ENCODE results near the gene GGT6. TPM values are rescaled to one million over a fixed set of nuclear protein-coding genes. Genes with fewer than 3 reads are reported as not detected.

The GGT6 gene
- total RNA-seq, 1 donor from 2014 or later, result not detected

DNA sequence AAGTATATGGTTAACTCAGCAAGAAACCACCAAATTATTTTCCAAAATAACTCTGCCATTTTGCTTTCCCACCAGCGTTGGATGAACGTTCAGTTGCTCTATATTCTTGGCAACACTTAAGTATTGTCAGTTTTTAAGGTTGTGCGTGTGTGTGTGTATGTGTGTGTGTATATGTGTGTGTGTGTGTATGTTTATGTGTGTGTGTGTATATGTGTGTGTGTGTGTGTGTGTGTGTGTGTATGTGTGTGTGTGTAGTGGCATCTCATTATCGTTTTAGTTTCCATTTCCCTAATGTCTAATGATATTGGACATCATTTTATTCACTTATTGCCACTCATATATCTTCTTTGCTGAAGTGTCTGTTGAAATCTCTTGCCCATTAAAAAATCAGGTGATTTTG, 12.7 kb upstream of the GGT6 start:
- peaks cover 6% of the 10 kb centered on the region for H3K27me3 ChIP-seq (ENCODE audit: low read depth)
- H3K4me3 ChIP-seq, result no peak overlapping the region
- peak overlapping the region; percentile 69 for H3K27ac ChIP-seq (replicated peaks)
- DNase-seq, result no peak
- no peaks in the 10 kb centered on the region for H3K9me3 ChIP-seq (replicated peaks)
- peaks cover 23% of the 10 kb centered on the region for H3K4me1 ChIP-seq
- intact Hi-C loops (cut with micrococcal nuclease), result no loop called here
- TF ChIP-seq, protein P1, sequence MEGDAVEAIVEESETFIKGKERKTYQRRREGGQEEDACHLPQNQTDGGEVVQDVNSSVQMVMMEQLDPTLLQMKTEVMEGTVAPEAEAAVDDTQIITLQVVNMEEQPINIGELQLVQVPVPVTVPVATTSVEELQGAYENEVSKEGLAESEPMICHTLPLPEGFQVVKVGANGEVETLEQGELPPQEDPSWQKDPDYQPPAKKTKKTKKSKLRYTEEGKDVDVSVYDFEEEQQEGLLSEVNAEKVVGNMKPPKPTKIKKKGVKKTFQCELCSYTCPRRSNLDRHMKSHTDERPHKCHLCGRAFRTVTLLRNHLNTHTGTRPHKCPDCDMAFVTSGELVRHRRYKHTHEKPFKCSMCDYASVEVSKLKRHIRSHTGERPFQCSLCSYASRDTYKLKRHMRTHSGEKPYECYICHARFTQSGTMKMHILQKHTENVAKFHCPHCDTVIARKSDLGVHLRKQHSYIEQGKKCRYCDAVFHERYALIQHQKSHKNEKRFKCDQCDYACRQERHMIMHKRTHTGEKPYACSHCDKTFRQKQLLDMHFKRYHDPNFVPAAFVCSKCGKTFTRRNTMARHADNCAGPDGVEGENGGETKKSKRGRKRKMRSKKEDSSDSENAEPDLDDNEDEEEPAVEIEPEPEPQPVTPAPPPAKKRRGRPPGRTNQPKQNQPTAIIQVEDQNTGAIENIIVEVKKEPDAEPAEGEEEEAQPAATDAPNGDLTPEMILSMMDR (IDR thresholded peaks at IDR 0.05; ENCODE audit: borderline replicate concordance), result no peak
- no peaks in the 10 kb centered on the region for H3K36me3 ChIP-seq

DNA sequence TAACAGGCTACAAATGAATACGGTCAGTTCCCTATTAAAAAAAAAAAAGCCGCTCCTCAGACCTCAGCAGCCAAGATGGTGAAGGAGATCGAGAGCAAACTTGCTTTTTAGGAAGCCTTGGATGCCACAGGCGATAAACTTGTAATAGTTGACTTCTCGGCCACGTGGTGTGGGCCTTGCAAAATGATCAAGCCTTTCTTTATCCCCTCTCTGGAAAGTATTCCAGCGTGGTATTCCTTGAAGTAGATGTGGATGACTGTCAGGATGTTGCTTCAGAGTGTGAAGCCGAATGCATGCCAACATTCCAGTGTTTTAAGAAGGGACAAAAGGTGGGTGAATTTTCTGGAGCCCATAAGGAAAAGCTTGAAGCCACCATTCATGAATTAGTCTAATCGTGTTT, 11.8 kb upstream of the GGT6 start:
- Histone ChIP-seq H3K4me3 (no peak overlapping the region), H3K4me1 (peaks cover 21% of the 10 kb centered on the region), H3K9me3 (replicated peaks) (no peaks in the 10 kb centered on the region), H3K27ac (replicated peaks) (no peak overlapping the region), H3K27me3 (ENCODE audit: low read depth) (peaks cover 6% of the 10 kb centered on the region), H3K36me3 (no peaks in the 10 kb centered on the region)
- intact Hi-C loops (cut with micrococcal nuclease), result no loop called here
- no peak for DNase-seq
- TF ChIP-seq, protein P1 (IDR thresholded peaks at IDR 0.05; ENCODE audit: borderline replicate concordance), result no peak

GRCh38 chr17:4569591-4569990, 9.2 kb upstream of the GGT6 start:
- Histone ChIP-seq H3K4me3 (no peak overlapping the region), H3K4me1 (peaks cover 10% of the 10 kb centered on the region), H3K27ac (replicated peaks) (no peak overlapping the region), H3K9me3 (replicated peaks) (no peaks in the 10 kb centered on the region), H3K27me3 (ENCODE audit: low read depth) (peaks cover 6% of the 10 kb centered on the region), H3K36me3 (no peaks in the 10 kb centered on the region)
- DNase-seq, result no peak
- intact Hi-C loops (cut with micrococcal nuclease), result loop anchor here (5.0 kb wide), 1 partner anchor 58 kb away; no protein-coding TSS in a partner anchor
- TF ChIP-seq, protein P1 (IDR thresholded peaks at IDR 0.05; ENCODE audit: borderline replicate concordance), result no peak

DNA sequence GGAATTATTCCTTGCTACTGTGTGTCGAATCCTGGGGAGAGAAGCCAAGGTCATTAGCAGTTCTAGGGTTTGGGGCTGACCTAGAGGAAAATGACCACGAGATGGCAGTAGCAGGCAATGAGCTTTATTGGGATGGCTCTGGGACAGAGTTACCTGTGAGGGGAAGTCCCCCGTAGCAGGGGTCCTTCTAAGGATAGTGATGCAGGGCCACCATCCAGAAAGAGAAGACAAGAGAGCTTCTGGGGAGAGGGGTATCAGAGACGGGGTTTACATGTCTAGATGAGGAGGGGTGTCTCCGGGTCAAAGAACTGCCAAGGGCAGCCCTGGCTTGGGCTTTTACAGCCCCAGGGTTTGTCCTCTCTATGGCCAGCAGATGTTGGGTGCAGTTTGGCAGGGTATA, 6.4 kb upstream of the GGT6 start:
- TF ChIP-seq, protein P1 (IDR thresholded peaks at IDR 0.05; ENCODE audit: borderline replicate concordance), result peak; percentile 85
- peaks cover 6% of the 10 kb centered on the region for H3K27me3 ChIP-seq (ENCODE audit: low read depth)
- peaks cover 21% of the 10 kb centered on the region for H3K4me1 ChIP-seq
- intact Hi-C loops (cut with micrococcal nuclease), result loop anchor here (5.0 kb wide), 1 partner anchor 61 kb away; no protein-coding TSS in a partner anchor
- peak overlapping the region; percentile 24 for H3K27ac ChIP-seq (replicated peaks)
- H3K9me3 ChIP-seq (replicated peaks), result no peaks in the 10 kb centered on the region
- no peak for DNase-seq
- H3K4me3 ChIP-seq, result no peak overlapping the region
- H3K36me3 ChIP-seq, result no peaks in the 10 kb centered on the region

- TF ChIP-seq, protein P1 (IDR thresholded peaks at IDR 0.05; ENCODE audit: borderline replicate concordance), result peak; percentile 86
- Histone ChIP-seq H3K4me3 (no peak overlapping the region), H3K9me3 (replicated peaks) (no peaks in the 10 kb centered on the region), H3K27ac (replicated peaks) (peak overlapping the region; percentile 43), H3K27me3 (ENCODE audit: low read depth) (no peaks in the 10 kb centered on the region), H3K36me3 (no peaks in the 10 kb centered on the region), H3K4me1 (peaks cover 25% of the 10 kb centered on the region)
- intact Hi-C loops (cut with micrococcal nuclease), result loop anchor here (5.0 kb wide), 1 partner anchor 62 kb away; no protein-coding TSS in a partner anchor
- DNase-seq, result peak; percentile 51
Observed at GRCh38 chr17:4565209-4566141, 5.1 kb upstream of the GGT6 start.

Data from left ventricle myocardium inferior (tissue), 1 donor.